Measurements from ENCODE around the gene TEX2.

Gene TEX2

DNA sequence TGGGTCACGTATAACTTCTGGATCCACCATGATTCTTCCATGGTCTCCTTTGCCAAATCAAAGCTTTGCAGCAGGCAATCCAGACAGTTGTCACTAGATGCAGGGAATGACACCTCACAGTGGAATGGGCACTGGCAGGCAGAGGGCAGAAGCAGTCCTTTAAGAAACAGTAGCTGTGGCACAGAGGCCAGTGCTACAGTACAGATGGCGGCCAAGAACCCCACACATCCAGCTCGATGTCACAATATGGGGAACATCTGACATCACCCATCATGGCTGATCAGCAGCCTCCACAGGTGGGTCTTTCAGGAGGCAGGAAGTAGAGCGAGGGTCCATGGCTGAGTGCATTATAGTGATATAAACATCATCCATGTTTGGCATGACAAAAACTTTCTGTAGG lies 114.4 kb downstream of the TEX2 start:
- no peak for DNase-seq (ENCODE audit: low read depth, low spot score)
- ChIA-PET CTCF (interaction anchor here (0.8 to 7.6 kb wide), 14 partner anchors 11 to 342 kb away, joined by 3 to 90 read pairs (median 4); partner anchors contain the start of gene ERN1), POLR2A (interaction anchor here (0.8 to 1.3 kb wide), 5 partner anchors 18 to 133 kb away, joined by 3 read pairs; partner anchors contain the start of gene TEX2)
- TF ChIP-seq, protein P1, sequence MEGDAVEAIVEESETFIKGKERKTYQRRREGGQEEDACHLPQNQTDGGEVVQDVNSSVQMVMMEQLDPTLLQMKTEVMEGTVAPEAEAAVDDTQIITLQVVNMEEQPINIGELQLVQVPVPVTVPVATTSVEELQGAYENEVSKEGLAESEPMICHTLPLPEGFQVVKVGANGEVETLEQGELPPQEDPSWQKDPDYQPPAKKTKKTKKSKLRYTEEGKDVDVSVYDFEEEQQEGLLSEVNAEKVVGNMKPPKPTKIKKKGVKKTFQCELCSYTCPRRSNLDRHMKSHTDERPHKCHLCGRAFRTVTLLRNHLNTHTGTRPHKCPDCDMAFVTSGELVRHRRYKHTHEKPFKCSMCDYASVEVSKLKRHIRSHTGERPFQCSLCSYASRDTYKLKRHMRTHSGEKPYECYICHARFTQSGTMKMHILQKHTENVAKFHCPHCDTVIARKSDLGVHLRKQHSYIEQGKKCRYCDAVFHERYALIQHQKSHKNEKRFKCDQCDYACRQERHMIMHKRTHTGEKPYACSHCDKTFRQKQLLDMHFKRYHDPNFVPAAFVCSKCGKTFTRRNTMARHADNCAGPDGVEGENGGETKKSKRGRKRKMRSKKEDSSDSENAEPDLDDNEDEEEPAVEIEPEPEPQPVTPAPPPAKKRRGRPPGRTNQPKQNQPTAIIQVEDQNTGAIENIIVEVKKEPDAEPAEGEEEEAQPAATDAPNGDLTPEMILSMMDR (IDR thresholded peaks at IDR 0.05; ENCODE audit: insufficient read depth, low read length, missing control alignments): no peak
- no peak overlapping the region for H3K4me3 ChIP-seq (ENCODE audit: low read depth, low read length)

DNA sequence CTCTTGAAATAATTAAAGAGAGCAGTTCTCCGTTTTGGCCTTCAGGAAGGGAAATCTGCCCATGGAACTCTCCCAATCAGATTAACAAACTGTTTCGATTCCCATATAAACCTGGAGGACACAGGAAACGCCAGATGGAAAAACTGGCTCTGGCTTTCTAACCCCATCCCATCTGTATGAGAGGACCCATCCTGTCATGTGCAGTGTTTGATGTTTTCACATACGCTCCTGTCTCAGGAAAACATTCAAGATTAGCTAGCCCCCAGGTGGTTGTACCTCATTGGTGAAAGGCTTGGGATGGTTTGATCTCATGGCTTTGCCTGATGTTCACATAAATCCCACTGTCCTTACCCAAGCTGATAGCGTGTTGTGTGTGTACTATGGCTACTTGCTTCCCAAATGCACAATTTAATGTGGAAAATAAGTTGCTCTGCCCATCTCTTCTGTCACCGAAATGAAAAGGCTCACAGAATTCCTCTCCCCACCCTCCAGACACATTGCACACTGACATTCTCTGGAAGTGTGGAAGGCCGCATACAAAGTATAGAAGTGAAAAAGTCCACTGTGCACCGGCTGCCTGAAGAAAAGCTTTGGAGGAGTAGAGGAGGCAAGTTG lies 114.9 kb downstream of the TEX2 start:
- no peak for DNase-seq (ENCODE audit: low read depth, low spot score)
- ChIA-PET POLR2A (interaction anchor here (1.2 to 1.3 kb wide), 2 partner anchors 83 to 134 kb away, joined by 3 read pairs; no protein-coding TSS in a partner anchor), CTCF (interaction anchor here (0.8 to 7.6 kb wide), 11 partner anchors 12 to 271 kb away, joined by 3 to 90 read pairs (median 6); no protein-coding TSS in a partner anchor)
- H3K4me3 ChIP-seq (ENCODE audit: low read depth, low read length): no peak overlapping the region
- TF ChIP-seq, protein P1 (IDR thresholded peaks at IDR 0.05; ENCODE audit: insufficient read depth, low read length, missing control alignments): no peak

DNA sequence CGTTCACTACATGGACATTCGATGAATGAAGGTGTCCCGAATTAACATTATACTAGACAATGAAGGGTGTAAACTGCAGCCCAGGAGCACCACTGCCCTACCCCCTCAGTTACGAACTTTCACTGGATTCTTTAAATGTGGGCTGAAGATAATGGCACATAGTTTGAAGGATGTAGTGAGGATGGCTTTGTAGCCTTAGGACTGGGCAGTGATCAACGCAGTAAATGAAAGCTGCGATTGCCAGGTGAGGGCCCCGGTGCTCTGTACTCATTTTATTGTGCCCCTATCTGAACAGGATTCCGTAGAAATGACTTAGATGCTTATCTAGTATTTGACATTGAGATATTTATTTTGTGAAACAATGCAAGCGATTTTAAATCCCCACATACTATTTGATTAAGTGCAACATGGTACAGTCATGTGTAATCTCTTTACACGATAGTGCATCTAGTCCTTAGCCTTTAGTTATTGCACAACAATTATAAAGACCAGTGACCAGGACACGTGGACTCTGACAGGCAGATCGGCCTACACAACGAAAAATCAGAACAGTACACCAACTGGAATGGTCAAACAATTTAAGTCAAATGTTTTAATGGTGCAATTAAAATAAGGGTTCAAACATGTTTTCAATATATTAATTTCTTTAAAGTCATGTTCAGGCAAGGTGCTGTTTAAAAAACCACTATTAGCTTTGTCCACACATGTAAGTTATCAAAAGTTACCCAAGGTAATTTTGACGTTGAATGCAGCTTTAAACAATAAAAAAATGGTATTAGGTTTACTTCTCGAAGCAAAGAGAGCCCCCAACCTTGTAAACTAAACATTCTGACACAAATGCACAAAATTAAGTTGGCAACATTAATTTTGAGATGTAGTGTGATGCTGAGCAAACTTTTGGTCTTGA lies 115.7 kb downstream of the TEX2 start:
- POLR2A ChIA-PET: interaction anchor here (2.1 to 3.2 kb wide), 5 partner anchors 17 to 135 kb away, joined by 11 to 35 read pairs (median 15); partner anchors contain the start of genes ERN1 and TEX2

DNA sequence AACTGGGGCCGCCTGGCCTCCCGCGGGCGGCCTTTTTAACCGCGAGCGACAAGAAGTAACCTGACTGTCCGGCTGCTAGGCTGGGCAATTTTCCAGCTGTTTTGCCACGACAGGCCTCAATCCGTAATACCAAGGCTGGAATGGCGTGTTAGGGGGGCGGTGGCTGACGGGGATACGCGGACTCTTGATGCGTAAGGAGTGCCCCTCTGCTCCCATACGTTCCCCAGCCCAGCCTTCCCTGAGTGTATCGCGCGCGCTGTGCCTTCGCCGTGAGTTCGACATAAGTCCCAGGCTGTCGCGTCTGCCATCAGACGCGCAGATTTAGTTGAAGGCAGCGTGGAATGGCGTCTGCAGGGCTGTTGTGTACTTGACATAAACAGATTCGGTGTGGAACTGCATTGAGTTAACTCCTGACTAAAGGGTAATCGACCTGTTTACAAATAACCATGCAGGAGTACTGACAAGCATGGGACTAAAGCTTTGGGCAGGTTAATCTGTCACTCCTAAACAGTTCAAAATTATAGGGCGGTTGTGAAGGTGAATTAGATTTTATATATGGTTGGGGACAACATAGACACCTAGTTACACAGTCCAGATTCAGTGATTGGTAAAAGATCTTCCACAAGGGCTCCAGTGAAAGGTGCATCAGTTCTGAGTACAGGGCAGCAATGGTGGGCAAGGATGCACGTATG lies 116.5 kb downstream of the TEX2 start:
- ChIA-PET POLR2A (interaction anchor here (0.8 to 3.2 kb wide), 29 partner anchors 8 to 302 kb away, joined by 3 to 35 read pairs (median 6); partner anchors contain the start of genes ERN1 and TEX2), CTCF (interaction anchor here (0.9 to 27.2 kb wide), 8 partner anchors 13 to 143 kb away, joined by 3 to 1118 read pairs (median 8); partner anchors contain the start of gene ICAM2)
- TF ChIP-seq, protein P1 (IDR thresholded peaks at IDR 0.05; ENCODE audit: insufficient read depth, low read length, missing control alignments): no peak
- peak overlapping the region; percentile 86 for H3K4me3 ChIP-seq (ENCODE audit: low read depth, low read length)
- DNase-seq (ENCODE audit: low read depth, low spot score): no peak

More for the DNA sequence above, 115.7 kb downstream of the TEX2 start:
- no peak for DNase-seq (ENCODE audit: low read depth, low spot score)
- CTCF ChIA-PET: interaction anchor here (1.3 to 27.2 kb wide), 8 partner anchors 13 to 134 kb away, joined by 3 to 1118 read pairs (median 8); partner anchors contain the start of gene ICAM2
- TF ChIP-seq, protein P1 (IDR thresholded peaks at IDR 0.05; ENCODE audit: insufficient read depth, low read length, missing control alignments): no peak
- peak overlapping the region; percentile 86 for H3K4me3 ChIP-seq (ENCODE audit: low read depth, low read length)

DNA sequence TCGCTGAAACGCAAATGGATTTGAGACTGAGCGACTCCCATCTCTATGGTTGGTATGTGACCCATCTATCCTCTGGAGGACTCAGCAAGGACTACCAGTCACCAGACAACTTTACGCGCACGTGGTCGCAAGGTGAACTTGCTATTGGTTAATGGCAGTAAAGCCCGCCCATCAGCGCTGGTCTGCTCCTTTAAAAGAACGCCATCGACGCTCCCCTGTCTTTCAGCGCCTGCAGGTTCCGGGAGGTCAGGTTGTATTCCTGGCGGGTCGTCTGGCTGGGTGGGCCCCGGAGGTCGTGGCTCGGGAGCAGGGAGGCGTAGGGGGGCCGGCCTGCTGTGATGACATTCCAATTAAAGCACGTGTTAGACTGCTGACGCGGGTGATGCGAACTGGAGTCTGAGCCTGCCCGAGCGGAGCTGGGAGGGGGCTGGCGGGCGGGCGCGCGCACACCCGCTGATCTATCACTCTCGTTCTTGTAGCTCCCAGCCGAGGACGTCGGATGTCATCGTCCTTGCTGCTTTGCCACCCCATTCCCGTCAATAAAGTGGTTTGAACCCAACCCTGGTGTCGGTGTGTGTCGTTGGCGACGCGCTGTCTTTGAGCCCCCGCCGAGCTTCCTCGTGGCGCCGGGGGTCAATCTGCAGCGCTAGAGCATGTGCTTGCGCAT lies 117.2 kb downstream of the TEX2 start:
- ChIA-PET CTCF (interaction anchor here (0.9 to 27.2 kb wide), 10 partner anchors 10 to 143 kb away, joined by 3 to 1118 read pairs (median 6); partner anchors contain the start of gene ICAM2), POLR2A (interaction anchor here (0.6 to 3.2 kb wide), 36 partner anchors 9 to 361 kb away, joined by 3 to 35 read pairs (median 5); partner anchors contain the start of genes CEP95, DDX5, ERN1 and TEX2)
- TF ChIP-seq, protein P1 (IDR thresholded peaks at IDR 0.05; ENCODE audit: insufficient read depth, low read length, missing control alignments): no peak
- DNase-seq (ENCODE audit: low read depth, low spot score): peak; percentile 100
- peak overlapping the region; percentile 86 for H3K4me3 ChIP-seq (ENCODE audit: low read depth, low read length)
